HG03342 (cell line): Measurements from ENCODE around the gene HERC3.

Source experiments
- ATAC-seq: cut with Tn5 transposase; IDR thresholded peaks from one replicate; pipeline ENCODE4 v1.9.1; 2021; ENCODE audit warnings: mild to moderate bottlenecking, moderate library complexity; ENCODE audit not compliant: unreplicated experiment

The HERC3 gene

DNA sequence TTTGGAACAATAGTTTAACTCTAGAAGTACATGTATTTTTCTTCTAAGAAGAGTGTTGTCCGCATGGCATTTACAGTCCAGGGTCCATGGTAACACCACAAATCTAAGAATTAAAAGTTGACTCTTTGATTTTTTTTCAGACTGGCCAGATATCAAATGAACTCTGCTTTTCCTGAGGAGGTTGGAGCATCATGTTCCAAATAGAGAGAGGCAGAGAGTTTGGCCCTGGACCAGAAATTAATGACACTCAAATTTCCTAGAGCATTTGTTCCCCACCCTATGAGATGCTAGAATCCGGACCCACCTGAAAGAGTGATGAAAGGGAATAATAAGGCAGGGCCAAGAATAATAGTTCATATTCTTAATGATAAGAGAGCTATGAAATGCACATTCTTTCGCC, 152.3 kb downstream of the HERC3 start:
- no peak for ATAC-seq

DNA sequence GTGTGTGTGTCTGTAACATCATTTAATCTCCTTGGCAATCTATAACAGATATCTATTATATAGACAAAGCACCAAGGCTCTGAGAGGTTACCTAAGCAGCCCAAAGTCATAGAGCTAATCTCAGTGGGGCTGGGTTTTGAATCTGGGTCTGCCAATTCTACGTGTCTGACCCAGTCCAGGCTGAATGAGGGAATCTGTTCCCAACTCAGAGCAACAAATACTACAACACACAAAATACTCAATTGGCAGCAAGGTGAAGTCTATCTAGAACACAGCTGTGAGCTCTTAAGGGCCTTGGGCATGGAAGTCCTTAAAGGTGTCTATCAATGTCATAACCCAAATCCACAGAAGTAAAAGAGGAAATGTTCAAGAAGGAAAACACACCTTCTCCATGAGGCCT, 152.9 kb downstream of the HERC3 start:
- no peak for ATAC-seq

DNA sequence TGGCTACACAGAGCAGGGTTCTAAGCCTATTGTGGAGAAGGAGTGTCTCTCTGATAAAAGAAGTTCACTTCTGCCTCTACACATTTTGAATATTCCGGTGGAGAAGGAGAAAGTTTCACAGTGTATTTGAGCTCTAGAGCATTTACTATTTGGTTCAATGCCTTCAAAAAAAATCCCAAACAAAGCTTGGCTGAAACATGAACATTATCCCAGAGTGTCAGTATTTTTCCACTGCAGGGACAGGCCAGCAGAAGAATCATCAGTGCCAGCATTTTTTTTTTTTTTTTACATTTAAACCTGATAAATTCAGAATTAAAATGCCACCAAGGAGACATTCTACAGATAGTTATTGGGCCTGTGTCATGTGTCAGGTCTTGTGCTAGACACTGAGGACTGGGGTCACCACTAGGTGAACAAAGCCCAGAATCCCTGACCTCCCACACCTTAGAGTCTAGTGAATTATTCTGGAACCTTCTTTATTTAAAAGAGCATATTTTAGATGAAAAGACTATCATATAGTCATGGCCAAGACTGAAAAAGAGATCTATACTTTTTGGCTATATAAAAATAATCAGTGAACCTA, 153.4 kb downstream of the HERC3 start:
- ATAC-seq = no peak

DNA sequence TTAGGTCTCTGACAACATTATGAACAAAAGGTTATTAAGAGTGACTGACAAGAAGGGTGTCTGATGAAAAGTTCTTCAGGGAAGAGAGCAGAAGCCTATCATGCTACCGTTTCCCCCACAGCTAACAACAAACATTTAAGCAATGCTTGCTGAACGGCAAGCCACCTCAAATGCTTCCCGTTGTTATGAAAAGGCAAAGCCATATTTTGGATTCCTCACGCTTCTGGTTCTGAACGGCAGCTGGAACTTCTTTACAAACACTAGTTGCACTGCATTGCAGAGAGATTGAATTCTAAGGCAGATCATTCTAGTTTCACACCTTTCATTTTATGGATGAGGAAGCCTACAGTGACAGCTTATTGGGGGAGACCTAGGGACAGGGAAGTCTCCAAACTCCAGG, 153.9 kb downstream of the HERC3 start:
- ATAC-seq = no peak

DNA sequence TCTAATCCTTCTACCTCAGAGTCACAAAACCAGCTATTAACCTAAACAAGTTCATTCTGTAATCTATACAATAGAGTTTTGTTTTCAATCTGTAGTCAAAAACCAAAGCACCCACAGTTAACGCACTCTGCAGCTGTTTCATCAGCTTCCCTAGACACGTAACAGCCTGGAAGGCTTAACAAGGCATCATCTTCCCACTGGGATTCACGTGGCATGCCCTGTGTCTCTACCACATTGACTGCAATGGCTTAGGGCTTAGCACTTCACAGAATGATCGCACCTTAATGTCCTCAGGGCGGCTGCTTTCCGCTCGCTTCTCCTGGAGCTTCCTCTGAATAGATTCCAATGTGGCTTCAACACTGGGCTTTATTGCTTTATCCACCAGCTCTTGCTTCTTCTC, 155.1 kb downstream of the HERC3 start:
- no peak for ATAC-seq

DNA sequence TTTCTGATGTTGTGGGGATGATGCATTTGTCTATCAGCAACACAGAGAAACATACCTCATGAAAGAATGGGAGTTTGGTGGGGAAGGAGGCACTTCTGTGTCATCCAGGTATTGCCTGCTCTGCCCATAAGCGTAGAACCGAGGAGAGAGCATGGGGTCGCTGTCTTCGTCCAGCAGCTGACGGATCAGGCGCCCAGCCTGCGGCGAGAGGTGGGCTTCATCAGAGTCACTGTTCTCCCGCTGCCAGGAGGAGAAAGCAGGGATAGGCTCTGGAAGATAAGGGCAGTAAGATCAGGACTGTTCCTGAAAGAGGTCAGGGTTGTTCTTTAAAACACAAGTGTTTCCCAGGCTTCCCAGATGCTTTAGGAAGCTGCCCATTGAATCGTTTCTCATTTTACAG, 158.1 kb downstream of the HERC3 start:
- no peak for ATAC-seq

DNA sequence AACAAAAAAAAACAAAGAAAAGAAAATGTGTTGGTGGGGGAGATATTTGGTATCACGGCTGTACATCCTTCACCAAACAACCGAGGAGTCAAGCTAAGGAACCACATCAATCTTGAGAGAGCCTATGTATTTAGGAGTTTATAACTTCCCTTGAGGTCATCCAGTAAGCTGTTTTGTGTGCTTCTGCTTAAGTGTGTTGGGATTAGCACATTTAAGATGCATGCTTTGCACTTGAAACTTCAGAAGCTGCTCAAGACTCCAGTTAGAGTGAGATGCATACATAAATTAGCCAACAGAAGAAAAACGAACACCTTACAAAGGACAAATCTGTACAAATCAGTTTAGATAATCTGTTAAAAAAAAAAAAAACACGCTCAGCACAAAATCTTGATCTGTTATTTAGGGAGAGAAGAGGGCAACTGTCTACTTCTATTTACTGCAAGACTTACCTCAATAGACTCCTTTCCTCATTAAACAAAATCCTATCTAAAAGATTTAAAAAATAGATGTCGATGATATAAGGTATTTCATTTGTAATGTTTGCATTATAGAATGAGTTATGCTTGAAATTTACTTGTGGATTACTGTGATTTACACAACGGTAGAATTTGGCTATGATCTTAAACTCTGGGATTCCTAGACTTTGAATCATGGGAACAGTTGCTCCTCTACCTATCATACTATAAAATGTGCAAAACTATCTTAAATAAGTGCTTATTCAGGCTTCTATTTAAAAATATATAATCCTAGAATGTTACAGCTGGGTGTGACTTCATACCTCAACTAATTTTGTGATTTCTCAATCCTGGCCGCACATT, 159.2 kb downstream of the HERC3 start:
- no peak for ATAC-seq

DNA sequence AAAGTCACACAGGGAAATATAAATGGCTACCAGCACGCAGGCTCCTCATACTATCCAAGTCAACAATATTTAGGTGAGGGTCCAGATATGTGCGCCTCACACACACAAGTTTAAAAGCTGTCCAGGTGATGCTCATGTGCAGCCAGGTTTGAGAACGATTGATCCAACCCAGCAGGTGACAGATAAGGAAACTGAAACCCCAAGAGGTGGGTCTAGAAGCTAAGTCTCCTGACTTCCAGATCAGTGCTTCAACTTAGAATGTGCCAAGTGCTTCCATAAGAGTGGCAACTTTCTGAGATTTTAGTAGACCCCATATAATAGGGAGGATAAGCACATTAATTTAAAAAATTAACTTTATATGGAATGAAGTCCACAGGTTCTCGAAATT, 159.8 kb downstream of the HERC3 start:
- no peak for ATAC-seq

DNA sequence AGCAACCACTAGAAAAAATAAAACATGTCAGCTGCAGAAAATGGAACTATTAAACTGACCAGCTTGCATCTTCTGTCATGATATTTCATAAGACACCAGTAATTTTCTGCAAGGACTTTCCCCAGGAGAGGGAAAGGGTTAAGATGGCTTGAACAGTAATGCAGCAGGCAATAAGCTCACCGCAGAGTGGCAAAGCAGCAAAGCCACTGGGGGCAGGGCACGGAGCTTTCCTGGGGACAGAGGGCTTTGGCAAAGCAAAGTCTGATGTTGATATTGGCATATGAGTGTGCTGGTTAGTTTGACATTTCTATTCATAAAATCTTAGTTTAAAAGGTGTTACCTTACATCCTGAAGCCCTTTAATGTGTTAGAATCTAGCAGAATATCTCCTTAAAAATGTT, 160.5 kb downstream of the HERC3 start:
- ATAC-seq = no peak

DNA sequence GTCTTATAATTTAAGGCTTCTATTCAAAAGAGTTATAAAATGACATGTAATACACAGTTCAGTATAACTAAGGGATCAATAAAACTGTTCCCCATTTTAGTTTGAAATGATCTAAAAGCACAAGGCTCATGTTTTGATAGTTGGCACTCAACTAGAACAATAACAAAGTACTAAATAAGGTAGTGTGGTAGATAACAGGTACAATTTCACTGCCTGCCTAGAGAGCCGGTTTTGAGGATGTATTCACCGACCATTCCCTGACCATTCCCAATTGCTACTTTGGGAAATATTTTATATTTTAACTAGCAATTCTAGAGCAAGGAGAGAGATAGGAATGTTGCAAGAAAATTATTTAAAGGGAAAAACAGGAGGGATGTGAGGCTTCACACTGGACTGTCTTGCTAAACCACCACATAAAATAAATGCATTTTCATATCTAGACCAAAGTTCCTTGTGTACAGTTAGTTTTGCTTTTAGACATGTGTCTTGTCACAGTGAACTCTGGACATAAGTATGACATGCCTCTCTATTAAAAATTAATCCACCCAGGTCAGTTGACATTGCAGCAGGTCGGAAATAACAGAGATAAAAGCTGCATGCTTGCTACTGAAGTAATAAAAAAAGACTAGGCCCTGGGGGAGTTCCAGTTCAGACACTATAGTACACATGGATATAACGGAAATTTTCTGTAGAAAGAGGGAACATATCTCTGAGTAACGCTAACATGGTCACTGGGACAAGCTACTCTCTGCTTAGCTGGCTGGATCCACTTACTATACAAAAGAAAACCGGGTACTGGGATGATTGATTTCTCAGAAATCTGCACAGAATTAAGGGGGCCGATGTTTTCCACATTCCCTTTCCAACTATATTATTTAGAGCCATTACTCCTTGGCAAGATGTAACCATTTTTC, 161.6 kb downstream of the HERC3 start:
- ATAC-seq = no peak

DNA sequence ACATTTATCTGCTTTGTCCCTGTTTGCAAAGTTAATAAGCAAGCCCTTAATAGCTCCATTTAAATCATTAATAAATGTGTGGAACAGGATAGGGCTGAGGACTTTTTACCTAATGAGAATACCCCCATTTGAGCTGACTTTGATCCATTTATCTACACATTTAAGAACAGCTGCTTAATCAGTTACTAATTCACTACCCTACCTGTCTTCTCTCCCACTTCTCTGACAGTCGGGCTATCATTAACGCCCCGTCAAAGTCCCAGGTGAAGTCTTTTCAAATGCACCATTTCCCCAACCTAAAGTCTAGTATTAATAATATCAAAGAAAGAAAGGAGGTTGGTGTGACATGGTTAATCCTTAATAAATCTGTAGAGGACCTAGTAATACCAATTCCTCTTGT, 162.5 kb downstream of the HERC3 start:
- ATAC-seq = no peak

DNA sequence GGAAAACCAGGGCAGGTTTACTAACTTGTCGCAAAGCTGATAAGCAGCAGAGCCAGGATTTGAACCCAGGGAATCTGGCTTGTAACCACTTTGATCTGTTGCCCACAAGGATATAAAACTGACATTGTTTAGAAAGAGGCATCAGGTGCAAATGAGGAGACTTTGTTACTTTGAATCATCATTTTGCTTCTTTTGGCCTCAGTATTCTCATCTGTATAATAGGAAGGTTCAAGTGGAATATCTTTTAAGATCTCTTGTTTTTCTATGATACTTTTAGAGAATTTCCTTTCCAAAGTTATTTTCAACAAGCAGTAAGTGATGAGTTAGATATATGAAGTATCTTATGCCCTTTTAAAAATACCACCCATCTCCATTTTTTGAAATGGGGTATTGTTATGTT, 163.2 kb downstream of the HERC3 start:
- no peak for ATAC-seq

DNA sequence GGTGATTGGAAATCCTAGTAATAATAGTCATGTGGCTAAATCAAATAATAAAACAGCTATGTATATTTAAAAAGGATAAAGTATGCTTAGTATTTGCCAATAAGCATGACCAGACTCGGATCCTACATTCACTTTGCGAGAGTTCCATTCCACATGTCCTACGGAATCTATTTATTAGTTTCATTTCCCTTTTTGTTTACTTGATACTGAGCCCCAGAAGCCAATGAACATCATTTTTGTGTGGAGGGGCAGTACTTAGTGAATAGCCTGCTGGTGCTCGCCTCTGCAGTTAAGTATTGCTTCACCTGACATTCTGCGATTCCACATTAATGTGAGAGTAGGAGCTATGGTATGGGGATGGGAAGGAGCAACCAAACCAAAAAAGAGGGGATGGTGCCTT, 163.9 kb downstream of the HERC3 start:
- no peak for ATAC-seq

DNA sequence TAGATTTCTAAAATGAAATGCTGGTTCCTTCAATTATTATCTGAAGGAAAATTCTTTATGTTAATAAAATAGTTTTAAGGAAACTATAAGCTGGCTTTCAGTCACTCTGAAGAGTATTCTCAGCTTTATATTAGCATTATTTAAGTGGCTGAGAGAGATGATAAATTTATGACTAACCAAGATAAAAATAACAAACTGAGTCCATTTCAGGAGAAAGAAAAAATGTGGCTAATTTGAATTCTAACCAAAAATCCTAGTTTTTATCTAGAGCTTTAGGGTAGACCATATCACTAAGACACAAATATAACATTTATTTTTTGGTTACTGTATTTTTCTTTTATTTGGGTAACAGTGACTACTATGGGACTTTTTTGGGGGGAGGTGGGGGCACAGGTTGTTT, 164.8 kb downstream of the HERC3 start:
- no peak for ATAC-seq

DNA sequence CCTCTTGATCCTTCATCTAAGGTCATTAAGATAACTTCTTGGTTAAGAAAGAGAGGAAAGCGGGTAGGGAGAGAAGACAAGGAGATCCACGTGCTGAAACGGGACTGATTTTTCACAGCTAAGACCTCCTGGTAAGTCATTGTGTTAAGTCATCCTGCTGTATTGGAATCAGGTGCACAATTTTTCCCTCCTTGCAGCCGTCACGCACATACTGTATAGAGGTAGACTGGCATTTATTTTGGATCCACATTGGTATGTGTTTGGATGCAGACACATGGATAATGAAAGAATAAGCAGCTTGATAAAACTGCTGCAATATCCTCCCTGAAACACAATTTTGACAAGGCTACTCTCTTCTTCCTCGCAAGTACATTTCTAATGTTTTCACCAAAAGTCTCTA, 165.5 kb downstream of the HERC3 start:
- ATAC-seq = no peak
